Measurements from ENCODE around the gene SLC38A6. TPM values are rescaled to one million over a fixed set of nuclear protein-coding genes. Genes with fewer than 3 reads are reported as not detected.

SLC38A6 gene
- total RNA-seq, 4 donors from 2014 or later: 16.1 to 47.7 (median 32.4) TPM

DNA sequence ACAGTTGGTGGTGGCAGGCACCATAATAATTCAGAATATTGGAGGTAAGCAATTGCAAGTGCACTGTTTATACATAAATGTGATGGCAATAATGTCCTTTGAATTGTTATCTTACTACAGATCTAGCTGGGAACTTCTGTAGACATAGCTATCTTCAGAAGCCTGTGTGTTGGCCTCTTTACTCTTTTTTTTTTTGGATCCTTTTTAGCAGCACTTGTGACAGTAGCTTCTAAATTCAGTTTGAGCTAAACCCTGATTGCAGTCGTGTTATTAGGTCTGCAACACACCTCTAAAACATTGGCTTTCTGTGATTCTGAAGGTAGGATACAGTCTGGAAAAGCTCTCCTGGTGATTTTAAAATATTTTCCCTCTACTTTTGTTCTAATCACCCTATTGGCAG is 38.5 kb downstream of the SLC38A6 start:
- TF ChIP-seq CTCF (IDR thresholded peaks at IDR 0.05): no peak
- TF ChIP-seq POLR2A (IDR thresholded peaks at IDR 0.05): no peak
- H3K4me3 ChIP-seq (replicated peaks in 1 of 3): no peak overlapping the region
- WGBS, 2 donors: 79 to 80% methylated on average over 1 of the region's 1 CpG
- intact Hi-C loops (cut with DNase I): no loop called here
- no peaks in the 10 kb centered on the region for H3K36me3 ChIP-seq
- H3K4me1 ChIP-seq: no peaks in the 10 kb centered on the region
- no peak overlapping the region for H3K27ac ChIP-seq
- no peaks in the 10 kb centered on the region for H3K27me3 ChIP-seq
- no peaks in the 10 kb centered on the region for H3K9me3 ChIP-seq
- no peak for DNase-seq

DNA sequence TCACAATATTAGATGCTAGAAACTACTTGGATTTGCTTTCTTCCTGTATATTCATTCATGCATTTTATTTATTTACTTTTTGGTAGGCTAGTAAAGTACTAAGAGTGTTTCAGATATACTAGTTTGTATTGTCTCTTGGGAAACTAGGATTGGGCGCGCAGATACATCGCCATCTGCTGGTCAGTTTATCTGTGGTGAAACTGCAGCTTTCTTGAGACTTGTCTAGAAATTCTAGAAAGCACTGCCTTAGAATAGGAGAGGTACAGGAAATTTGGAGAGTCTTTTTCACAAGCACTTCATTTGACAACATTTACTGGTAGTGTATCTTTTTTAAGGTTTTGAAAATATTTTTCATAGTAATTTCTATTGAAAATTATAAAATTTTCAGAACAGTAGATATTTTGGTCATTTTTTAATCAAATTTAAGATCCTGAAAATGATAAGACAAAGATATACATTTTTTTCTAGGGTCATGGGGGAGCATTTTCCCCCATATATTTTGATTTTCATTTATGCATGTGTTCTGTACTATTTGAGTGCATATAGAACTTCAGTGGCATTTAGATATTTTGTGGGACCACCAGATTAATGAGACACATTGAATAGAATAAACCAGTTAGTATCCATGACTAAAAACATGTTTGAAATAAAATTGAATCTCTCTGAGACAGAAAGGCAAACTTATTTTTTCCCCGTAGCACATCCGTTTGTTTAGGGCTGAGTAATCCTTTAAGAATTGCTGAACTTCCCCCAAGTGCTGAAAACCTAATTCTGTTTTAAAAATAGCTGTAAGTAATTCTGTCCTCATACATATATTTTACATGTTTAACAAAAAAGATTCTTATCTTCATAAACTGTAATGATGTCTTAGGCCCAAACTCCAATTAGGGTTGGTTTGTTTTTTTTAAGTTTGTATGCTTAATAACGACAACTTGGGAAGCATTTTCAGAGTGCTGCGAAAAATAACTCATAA is 44.5 kb downstream of the SLC38A6 start:
- no peaks in the 10 kb centered on the region for H3K36me3 ChIP-seq
- intact Hi-C loops (cut with DNase I): loop anchor here (10.0 kb wide), 1 partner anchor 229 kb away; no protein-coding TSS in a partner anchor
- 51 to 52% methylated on average over 7 of the region's 7 CpGs for WGBS, 2 donors
- H3K9me3 ChIP-seq: no peaks in the 10 kb centered on the region
- peak; percentile 47 to 50 for DNase-seq
- peak overlapping the region in 1 of 3 donors; percentile 1 for H3K27ac ChIP-seq
- no peaks in the 10 kb centered on the region for H3K4me1 ChIP-seq
- TF ChIP-seq CTCF (IDR thresholded peaks at IDR 0.05) (peak; percentile 59 to 93 (median 74)), POLR2A (IDR thresholded peaks at IDR 0.05) (no peak)
- no peak overlapping the region for H3K4me3 ChIP-seq (replicated peaks in 1 of 3)
- H3K27me3 ChIP-seq: no peaks in the 10 kb centered on the region

- H3K4me1 ChIP-seq: no peaks in the 10 kb centered on the region
- H3K36me3 ChIP-seq: no peaks in the 10 kb centered on the region
- no peak for DNase-seq
- no peaks in the 10 kb centered on the region for H3K9me3 ChIP-seq
- no peak overlapping the region for H3K4me3 ChIP-seq (replicated peaks in 1 of 3)
- no peak overlapping the region for H3K27ac ChIP-seq
- no peaks in the 10 kb centered on the region for H3K27me3 ChIP-seq
- intact Hi-C loops (cut with DNase I): loop anchor here (10.0 kb wide), 1 partner anchor 228 kb away; no protein-coding TSS in a partner anchor
- TF ChIP-seq CTCF (IDR thresholded peaks at IDR 0.05) (no peak), POLR2A (IDR thresholded peaks at IDR 0.05) (no peak)
- 93% methylated on average over 2 of the region's 2 CpGs for WGBS, 2 donors
Observed at GRCh38 chr14:61026526-61026925, 45.5 kb downstream of the SLC38A6 start.

- intact Hi-C loops (cut with DNase I): no loop called here
- no peak overlapping the region for H3K27ac ChIP-seq
Observed at GRCh38 chr14:61031026-61031425, 50.0 kb downstream of the SLC38A6 start.

More at GRCh38 chr14:61031026-61031425, 50.0 kb downstream of the SLC38A6 start:
- DNase-seq: no peak
- Histone ChIP-seq H3K27me3 (no peaks in the 10 kb centered on the region), H3K4me3 (replicated peaks in 1 of 3) (no peak overlapping the region), H3K9me3 (no peaks in the 10 kb centered on the region), H3K36me3 (no peaks in the 10 kb centered on the region), H3K4me1 (peaks cover 0 to 4% of the 10 kb centered on the region in 2 donors)
- TF ChIP-seq POLR2A (IDR thresholded peaks at IDR 0.05) (no peak), CTCF (IDR thresholded peaks at IDR 0.05) (no peak)
